ENCODE data around the gene LMNA.

LMNA gene

GRCh38 chr1:156104861-156105832 lies 9.4 kb upstream of the LMNA start:
- H3K27me3 ChIP-seq (ENCODE audit: insufficient read depth, low read length), result no peaks in the 10 kb centered on the region
- H3K4me3 ChIP-seq (ENCODE audit: low read depth, low read length), result peak overlapping the region; percentile 65
- H3K4me1 ChIP-seq (ENCODE audit: control insufficient read depth, insufficient read depth, low read length, unreplicated experiment), result peaks cover 72% of the 10 kb centered on the region
- peak overlapping the region; percentile 99 for H3K27ac ChIP-seq (ENCODE audit: low read depth, low read length)
- H3K36me3 ChIP-seq (ENCODE audit: insufficient read depth, low read length), result no peaks in the 10 kb centered on the region
- no peak overlapping the region for H2AFZ ChIP-seq (ENCODE audit: low read length, unreplicated experiment)
- H3K79me2 ChIP-seq (ENCODE audit: control insufficient read depth, insufficient read depth, low read length, unreplicated experiment), result peaks cover 6% of the 10 kb centered on the region

GRCh38 chr1:156106624-156107488 lies 7.7 kb upstream of the LMNA start:
- Histone ChIP-seq H3K4me3 (ENCODE audit: low read depth, low read length) (peak overlapping the region; percentile 62), H3K27ac (ENCODE audit: low read depth, low read length) (peak overlapping the region; percentile 97), H3K27me3 (ENCODE audit: insufficient read depth, low read length) (no peaks in the 10 kb centered on the region), H2AFZ (ENCODE audit: low read length, unreplicated experiment) (no peak overlapping the region), H3K36me3 (ENCODE audit: insufficient read depth, low read length) (no peaks in the 10 kb centered on the region), H3K79me2 (ENCODE audit: control insufficient read depth, insufficient read depth, low read length, unreplicated experiment) (peaks cover 6% of the 10 kb centered on the region), H3K4me1 (ENCODE audit: control insufficient read depth, insufficient read depth, low read length, unreplicated experiment) (peaks cover 60% of the 10 kb centered on the region)

DNA sequence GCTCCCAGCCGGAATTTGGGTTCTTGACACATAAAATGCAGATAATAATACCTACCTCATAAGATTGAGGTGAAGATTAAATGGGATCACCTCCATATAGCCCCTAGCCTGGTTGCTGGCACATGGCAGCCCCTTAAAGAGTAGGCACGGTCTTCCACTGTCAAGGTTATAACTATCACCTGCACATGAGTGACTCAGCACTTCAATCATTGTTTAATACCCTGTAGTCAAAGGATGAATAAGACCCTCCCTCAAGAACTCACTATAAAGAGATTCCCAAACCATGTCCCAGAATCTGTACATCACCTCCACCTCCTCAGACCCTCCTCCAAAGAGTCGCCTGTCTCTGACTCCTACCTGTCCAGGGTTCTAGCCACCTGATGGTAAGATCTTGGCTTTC lies 6.5 kb upstream of the LMNA start:
- Histone ChIP-seq H3K4me1 (ENCODE audit: control insufficient read depth, insufficient read depth, low read length, unreplicated experiment) (peaks cover 56% of the 10 kb centered on the region), H3K79me2 (ENCODE audit: control insufficient read depth, insufficient read depth, low read length, unreplicated experiment) (peaks cover 6% of the 10 kb centered on the region), H3K4me3 (ENCODE audit: low read depth, low read length) (no peak overlapping the region)

GRCh38 chr1:156108664-156109241 lies 5.8 kb upstream of the LMNA start:
- H3K4me1 ChIP-seq (ENCODE audit: control insufficient read depth, insufficient read depth, low read length, unreplicated experiment), result peaks cover 56% of the 10 kb centered on the region
- H3K27me3 ChIP-seq (ENCODE audit: insufficient read depth, low read length), result no peaks in the 10 kb centered on the region
- no peaks in the 10 kb centered on the region for H3K36me3 ChIP-seq (ENCODE audit: insufficient read depth, low read length)
- H2AFZ ChIP-seq (ENCODE audit: low read length, unreplicated experiment), result no peak overlapping the region
- no peak overlapping the region for H3K4me3 ChIP-seq (ENCODE audit: low read depth, low read length)
- peaks cover 6% of the 10 kb centered on the region for H3K79me2 ChIP-seq (ENCODE audit: control insufficient read depth, insufficient read depth, low read length, unreplicated experiment)
- H3K27ac ChIP-seq (ENCODE audit: low read depth, low read length), result peak overlapping the region; percentile 52; the same call in 1 of the 2 replicates

More for the DNA sequence above, 6.5 kb upstream of the LMNA start:
- Histone ChIP-seq H3K27ac (ENCODE audit: low read depth, low read length) (peak overlapping the region; percentile 52; the same call in 1 of the 2 replicates), H3K36me3 (ENCODE audit: insufficient read depth, low read length) (no peaks in the 10 kb centered on the region), H2AFZ (ENCODE audit: low read length, unreplicated experiment) (no peak overlapping the region), H3K27me3 (ENCODE audit: insufficient read depth, low read length) (no peaks in the 10 kb centered on the region)

GRCh38 chr1:156110252-156110651 lies 4.3 kb upstream of the LMNA start:
- no peak overlapping the region for H3K4me3 ChIP-seq (ENCODE audit: low read depth, low read length)
- H3K27me3 ChIP-seq (ENCODE audit: insufficient read depth, low read length), result no peaks in the 10 kb centered on the region
- peaks cover 7% of the 10 kb centered on the region for H3K79me2 ChIP-seq (ENCODE audit: control insufficient read depth, insufficient read depth, low read length, unreplicated experiment)
- H3K36me3 ChIP-seq (ENCODE audit: insufficient read depth, low read length), result no peaks in the 10 kb centered on the region; the same call in 1 of the 2 replicates
- H2AFZ ChIP-seq (ENCODE audit: low read length, unreplicated experiment), result no peak overlapping the region
- no peak overlapping the region for H3K27ac ChIP-seq (ENCODE audit: low read depth, low read length)
- H3K4me1 ChIP-seq (ENCODE audit: control insufficient read depth, insufficient read depth, low read length, unreplicated experiment), result peaks cover 43% of the 10 kb centered on the region

DNA sequence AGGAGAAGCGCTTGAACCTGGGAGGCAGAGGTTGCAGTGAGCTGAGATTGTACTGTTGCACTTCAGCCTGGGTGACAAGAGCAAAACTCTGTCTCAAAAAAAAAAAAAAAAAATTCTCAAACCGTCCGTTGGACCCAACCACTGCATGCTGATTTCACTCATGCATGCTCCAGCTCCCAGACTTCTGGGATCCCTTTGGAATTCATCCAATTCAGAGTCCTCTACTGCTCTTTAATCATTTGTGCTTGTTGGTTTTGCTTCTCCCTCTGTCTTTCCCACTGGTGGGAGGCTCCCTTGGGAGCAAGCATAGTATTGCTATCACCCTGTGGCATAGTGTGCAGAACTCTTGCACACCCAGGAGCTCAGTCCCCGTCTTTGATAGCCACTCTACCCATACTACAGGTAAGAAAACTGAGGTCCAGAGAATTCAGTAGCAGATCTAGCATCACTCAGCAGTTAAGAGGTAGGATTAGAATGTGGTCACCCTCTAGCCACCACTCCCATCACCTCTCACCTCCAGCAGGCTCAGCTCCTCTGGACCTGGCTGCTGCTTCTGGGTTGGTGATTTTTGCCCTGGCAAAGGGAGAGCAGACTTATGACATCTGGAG lies 3.1 kb upstream of the LMNA start:
- Histone ChIP-seq H2AFZ (ENCODE audit: low read length, unreplicated experiment) (no peak overlapping the region), H3K27ac (ENCODE audit: low read depth, low read length) (no peak overlapping the region), H3K4me1 (ENCODE audit: control insufficient read depth, insufficient read depth, low read length, unreplicated experiment) (peaks cover 35% of the 10 kb centered on the region), H3K36me3 (ENCODE audit: insufficient read depth, low read length) (no peaks in the 10 kb centered on the region; the same call in 1 of the 2 replicates), H3K27me3 (ENCODE audit: insufficient read depth, low read length) (no peaks in the 10 kb centered on the region), H3K4me3 (ENCODE audit: low read depth, low read length) (no peak overlapping the region), H3K79me2 (ENCODE audit: control insufficient read depth, insufficient read depth, low read length, unreplicated experiment) (peaks cover 19% of the 10 kb centered on the region)

DNA sequence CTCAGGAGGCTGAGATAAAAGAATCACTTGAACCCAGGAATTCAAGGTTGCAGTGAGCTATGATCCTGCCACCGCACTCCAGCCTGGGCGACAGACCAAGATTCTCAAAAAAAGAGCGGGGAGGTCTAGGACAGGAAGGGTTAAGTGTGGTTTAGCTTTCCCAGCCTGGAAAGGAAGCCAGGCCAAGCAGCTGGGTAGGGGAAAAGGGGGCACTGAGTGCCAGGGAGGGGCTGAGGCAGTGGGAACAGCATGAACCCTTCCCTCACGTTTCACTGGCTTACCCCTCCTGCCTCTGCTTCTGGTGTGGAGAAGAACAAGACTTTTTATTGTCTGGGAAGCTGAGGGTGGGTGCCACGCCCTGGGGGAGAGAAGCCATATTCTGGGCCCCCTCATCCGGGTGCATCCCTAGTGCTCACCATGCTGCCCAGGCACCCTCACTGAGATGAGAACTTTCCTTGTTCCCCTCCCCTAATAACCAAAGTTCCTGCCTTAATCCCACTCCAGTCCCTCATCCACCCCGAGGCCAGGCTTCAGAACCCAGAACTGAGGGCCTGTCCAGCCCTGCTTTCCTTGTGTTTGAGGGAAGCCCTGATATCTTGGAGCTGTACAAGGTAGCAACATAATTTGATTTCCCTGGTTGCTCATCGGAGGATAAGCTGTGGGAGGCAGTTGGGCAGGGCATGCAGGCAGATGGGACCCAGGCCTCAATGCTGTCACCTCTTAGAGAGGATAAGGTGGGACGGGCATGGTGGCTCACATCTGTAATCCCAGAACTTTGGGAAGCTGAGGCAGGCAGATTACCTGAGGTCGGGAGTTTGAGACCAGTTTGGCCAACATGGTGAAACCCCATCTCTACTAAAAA lies 2.0 kb upstream of the LMNA start:
- Histone ChIP-seq H2AFZ (ENCODE audit: low read length, unreplicated experiment) (no peak overlapping the region), H3K36me3 (ENCODE audit: insufficient read depth, low read length) (no peaks in the 10 kb centered on the region; the same call in 1 of the 2 replicates), H3K27me3 (ENCODE audit: insufficient read depth, low read length) (no peaks in the 10 kb centered on the region), H3K27ac (ENCODE audit: low read depth, low read length) (peak overlapping the region; percentile 36; the same call in 1 of the 2 replicates), H3K4me3 (ENCODE audit: low read depth, low read length) (no peak overlapping the region), H3K79me2 (ENCODE audit: control insufficient read depth, insufficient read depth, low read length, unreplicated experiment) (peaks cover 29% of the 10 kb centered on the region), H3K4me1 (ENCODE audit: control insufficient read depth, insufficient read depth, low read length, unreplicated experiment) (peaks cover 25% of the 10 kb centered on the region)

- peaks cover 28% of the 10 kb centered on the region for H3K4me1 ChIP-seq (ENCODE audit: control insufficient read depth, insufficient read depth, low read length, unreplicated experiment)
- peaks cover 6% of the 10 kb centered on the region; the same call in 1 of the 2 replicates for H3K36me3 ChIP-seq (ENCODE audit: insufficient read depth, low read length)
- H3K27ac ChIP-seq (ENCODE audit: low read depth, low read length), result peak overlapping the region; percentile 94
- H2AFZ ChIP-seq (ENCODE audit: low read length, unreplicated experiment), result no peak overlapping the region
- no peaks in the 10 kb centered on the region for H3K27me3 ChIP-seq (ENCODE audit: insufficient read depth, low read length)
- H3K4me3 ChIP-seq (ENCODE audit: low read depth, low read length), result peak overlapping the region; percentile 90
- peaks cover 38% of the 10 kb centered on the region for H3K79me2 ChIP-seq (ENCODE audit: control insufficient read depth, insufficient read depth, low read length, unreplicated experiment)
Measured at GRCh38 chr1:156113282-156113950, 1.1 kb upstream of the LMNA start.

- Histone ChIP-seq H3K4me3 (ENCODE audit: low read depth, low read length) (peak overlapping the region; percentile 90), H3K79me2 (ENCODE audit: control insufficient read depth, insufficient read depth, low read length, unreplicated experiment) (peaks cover 53% of the 10 kb centered on the region), H3K27me3 (ENCODE audit: insufficient read depth, low read length) (no peaks in the 10 kb centered on the region), H3K4me1 (ENCODE audit: control insufficient read depth, insufficient read depth, low read length, unreplicated experiment) (peaks cover 34% of the 10 kb centered on the region), H3K36me3 (ENCODE audit: insufficient read depth, low read length) (peaks cover 9% of the 10 kb centered on the region; the same call in 1 of the 2 replicates), H3K27ac (ENCODE audit: low read depth, low read length) (peak overlapping the region; percentile 94), H2AFZ (ENCODE audit: low read length, unreplicated experiment) (no peak overlapping the region)
Measured at GRCh38 chr1:156114919-156115513, 505 bp downstream of the LMNA start.

All from ACC112 (cell line).